Fibroblast of lung (primary cell): Measurements from ENCODE around the gene F8A1. TPM values are rescaled to one million over a fixed set of nuclear protein-coding genes. Genes with fewer than 3 reads are reported as not detected.
"Not testable (repeated sequence)": the region's sequence is repeated elsewhere in the genome, so short reads cannot be mapped to it uniquely, and the experiment has no call there.

Experiments
- DNase-seq, 2 donors: peaks; one replicate each; pipeline versions ENCODE4 v3.0.0 to v3.0.0-alpha.2; 2010; ENCODE audit warnings: low read depth in 2 of 2
- H2AFZ ChIP-seq: 2 replicates; pipeline ENCODE4 v1.5.1; 2012; ENCODE audit warnings: low read length, control low read depth, inconsistent platforms
- H3K27ac ChIP-seq: 2 replicates; pipeline ENCODE4 v1.5.1; 2011; ENCODE audit warnings: low read length, control low read depth; ENCODE audit not compliant: insufficient read depth
- H3K27me3 ChIP-seq: 2 replicates; pipeline ENCODE4 v1.5.1; 2011; ENCODE audit warnings: mild to moderate bottlenecking, low read length; ENCODE audit not compliant: control insufficient read depth, insufficient read depth
- H3K36me3 ChIP-seq: 2 replicates; pipeline ENCODE4 v1.5.1; 2011; ENCODE audit warnings: low read length; ENCODE audit not compliant: control insufficient read depth, insufficient read depth
- H3K4me1 ChIP-seq: 2 replicates; pipeline ENCODE4 v1.5.1; 2011; ENCODE audit warnings: low read length; ENCODE audit not compliant: control insufficient read depth, insufficient read depth; ENCODE audit errors: extremely low read depth
- H3K4me2 ChIP-seq: 2 replicates; pipeline ENCODE4 v1.5.1; 2011; ENCODE audit warnings: low read length, control low read depth; ENCODE audit not compliant: insufficient read depth; ENCODE audit errors: extremely low read depth
- H3K4me3 ChIP-seq, 4 experiments: fragments of 200-600 bp in 1 of 4; sonication (generic) in 1 of 4; replicated peaks in 1 of 4; 2 replicates each; pipeline ENCODE4 v1.5.1; 2011 to 2016; ENCODE audit warnings: low read length in 4 of 4, low read depth in 3 of 4, mild to moderate bottlenecking in 3 of 4, control low read depth in 2 of 4, inconsistent platforms in 1 of 4, mixed read lengths in 1 of 4; ENCODE audit not compliant: insufficient read depth in 1 of 4; ENCODE audit errors: control extremely low read depth in 1 of 4
- H3K79me2 ChIP-seq: 2 replicates; pipeline ENCODE4 v1.5.1; 2012; ENCODE audit warnings: mild to moderate bottlenecking, low read length, inconsistent platforms; ENCODE audit not compliant: control insufficient read depth, insufficient read depth
- H3K9ac ChIP-seq: 2 replicates; pipeline ENCODE4 v1.5.1; 2011; ENCODE audit warnings: mild to moderate bottlenecking, low read length, control low read depth; ENCODE audit not compliant: insufficient read depth
- H3K9me3 ChIP-seq: 2 replicates; pipeline ENCODE4 v1.5.1; 2012; ENCODE audit warnings: low read depth, low read length; ENCODE audit not compliant: control insufficient read depth, insufficient read depth
- H4K20me1 ChIP-seq: 2 replicates; pipeline ENCODE4 v1.5.1; 2011; ENCODE audit warnings: low read length; ENCODE audit not compliant: control insufficient read depth, insufficient read depth; ENCODE audit errors: extremely low read depth
- CTCF ChIP-seq, 2 donors: IDR thresholded peaks in 1 of 2; conservative IDR thresholded peaks in 1 of 2; 1 replicate in 1 of 2; 2 replicates in 1 of 2; pipeline ENCODE4 v1.5.1; 2011 to 2012; ENCODE audit warnings: low read length in 2 of 2, control low read depth in 1 of 2, inconsistent platforms in 1 of 2, low read depth in 1 of 2, mild to moderate bottlenecking in 1 of 2
- EZH2 ChIP-seq: IDR thresholded peaks from 2 replicates; pipeline ENCODE4 v1.5.1; 2012; ENCODE audit warnings: low read length, control low read depth, mild to moderate bottlenecking; ENCODE audit errors: missing control alignments
- polyA plus RNA-seq, 2 donors: library from polyadenylated mRNA; depleted of rRNA in 1 of 2; stranded (reverse) in 1 of 2; unstranded in 1 of 2; fragments of >200 nt; gene quantifications; 2 replicates each; pipeline ENCODE4 v1.2.1, GENCODE V29; 2011 to 2012; ENCODE audit warnings: missing spikeins in 1 of 2
- total RNA-seq: library from RNA; depleted of rRNA; stranded (reverse); fragments of >200 nt; gene quantifications from 2 replicates; pipeline ENCODE4 v1.2.1, GENCODE V29; 2014

Gene F8A1
- total and polyA plus RNA-seq, 2 donors (not counting 1 experiment from before 2014, with no cell fraction given), result 3.0 to 4.8 TPM

- H3K9ac ChIP-seq, result no peak overlapping the region
- no peak overlapping the region for H3K4me2 ChIP-seq
- H3K36me3 ChIP-seq, result no peaks in the 10 kb centered on the region
- H3K27me3 ChIP-seq, result no peaks in the 10 kb centered on the region
- H3K27ac ChIP-seq, result no peak overlapping the region
- TF ChIP-seq CTCF (conservative IDR thresholded peaks at IDR 0.05 in 1 of 2, IDR thresholded peaks at IDR 0.05 in 1 of 2; ENCODE audit: low read depth in 1 of 2, low read length in 2 of 2), result no peak
- H3K79me2 ChIP-seq, result no peaks in the 10 kb centered on the region
- DNase-seq, result peak in 1 of 2 donors; percentile 20
- H2AFZ ChIP-seq, result no peak overlapping the region
- no peaks in the 10 kb centered on the region for H4K20me1 ChIP-seq
- no peaks in the 10 kb centered on the region for H3K4me1 ChIP-seq
- H3K9me3 ChIP-seq, result no peaks in the 10 kb centered on the region
- H3K4me3 ChIP-seq, result no peak overlapping the region
Measured at GRCh38 chrX:154855256-154855655, 30.9 kb upstream of the F8A1 start.

GRCh38 chrX:154868522-154868921 lies 17.6 kb upstream of the F8A1 start:
- not testable (repeated sequence) for H3K4me1 ChIP-seq, H3K9me3 ChIP-seq, H4K20me1 ChIP-seq, H3K27ac ChIP-seq, H3K79me2 ChIP-seq, H3K27me3 ChIP-seq, H3K36me3 ChIP-seq, H3K4me2 ChIP-seq, H3K9ac ChIP-seq, H2AFZ ChIP-seq, H3K4me3 ChIP-seq, DNase-seq

GRCh38 chrX:154873329-154873728 lies 12.8 kb upstream of the F8A1 start:
- H4K20me1 ChIP-seq, result peaks cover 2% of the 10 kb centered on the region
- no peaks in the 10 kb centered on the region for H3K27me3 ChIP-seq
- no peaks in the 10 kb centered on the region for H3K4me1 ChIP-seq
- no peak overlapping the region for H3K9ac ChIP-seq
- no peaks in the 10 kb centered on the region for H3K36me3 ChIP-seq
- H2AFZ ChIP-seq, result no peak overlapping the region
- no peak overlapping the region for H3K27ac ChIP-seq
- H3K9me3 ChIP-seq, result no peaks in the 10 kb centered on the region
- DNase-seq, result no peak
- H3K4me3 ChIP-seq, result no peak overlapping the region
- TF ChIP-seq CTCF (conservative IDR thresholded peaks at IDR 0.05 in 1 of 2, IDR thresholded peaks at IDR 0.05 in 1 of 2; ENCODE audit: low read depth in 1 of 2, low read length in 2 of 2) (no peak), EZH2 (no peak)
- H3K79me2 ChIP-seq, result no peaks in the 10 kb centered on the region
- H3K4me2 ChIP-seq, result no peak overlapping the region

GRCh38 chrX:154884069-154884468 lies 2.1 kb upstream of the F8A1 start:
- H3K4me3 ChIP-seq, H3K27ac ChIP-seq, DNase-seq, H3K9me3 ChIP-seq, H3K4me1 ChIP-seq, H4K20me1 ChIP-seq, H3K36me3 ChIP-seq, H3K4me2 ChIP-seq, H2AFZ ChIP-seq, H3K79me2 ChIP-seq, H3K27me3 ChIP-seq, H3K9ac ChIP-seq: not testable (repeated sequence)

GRCh38 chrX:154885057-154885456 lies 1.1 kb upstream of the F8A1 start:
- H4K20me1 ChIP-seq, H3K27me3 ChIP-seq, H3K9ac ChIP-seq, H3K9me3 ChIP-seq, DNase-seq, H3K4me3 ChIP-seq, H3K36me3 ChIP-seq, H3K4me2 ChIP-seq, H3K79me2 ChIP-seq, H3K27ac ChIP-seq, H3K4me1 ChIP-seq, H2AFZ ChIP-seq: not testable (repeated sequence)

- H3K4me2 ChIP-seq, DNase-seq, H3K27ac ChIP-seq, H2AFZ ChIP-seq, H4K20me1 ChIP-seq, H3K4me1 ChIP-seq, H3K4me3 ChIP-seq, H3K9me3 ChIP-seq, H3K27me3 ChIP-seq, H3K9ac ChIP-seq, H3K36me3 ChIP-seq, H3K79me2 ChIP-seq: not testable (repeated sequence)
Measured at GRCh38 chrX:154885549-154885948, 606 bp upstream of the F8A1 start.
